ENCODE measurements around the gene LZTS2.

GRCh38 chr10:101032637-101033224, 33.1 kb downstream of the LZTS2 start:
- TF ChIP-seq POLR2AphosphoS5 (IDR thresholded peaks at IDR 0.05) (peak in 2 of 3 donors; percentile 3 to 28), CTCF (IDR thresholded peaks at IDR 0.05) (no peak)
